Stomach (tissue), 9 donors: ENCODE results near the gene KIF5A. TPM values are rescaled to one million over a fixed set of nuclear protein-coding genes. Genes with fewer than 3 reads are reported as not detected.

Experiments
- DNase-seq, 2 donors: peaks; one replicate each; pipeline versions ENCODE4 v3.0.0 to v3.0.0-alpha.2; 2013 to 2019
- H3K27ac ChIP-seq, 5 donors: fragments of 200-600 bp in 4 of 5; sonication (generic) in 4 of 5; one replicate each; pipeline ENCODE4 v1.5.1; 2013 to 2019; ENCODE audit warnings: mild to moderate bottlenecking in 1 of 5, moderate library complexity in 1 of 5
- H3K27me3 ChIP-seq, 3 donors: fragments of 200-600 bp; sonication (generic); one replicate each; pipeline ENCODE4 v1.5.1; 2017 to 2019; ENCODE audit warnings: mixed run types in 1 of 3
- H3K36me3 ChIP-seq, 4 donors: fragments of 200-600 bp; sonication (generic); 1 replicate in 3 of 4; 2 replicates in 1 of 4; pipeline ENCODE4 v1.5.1; 2016 to 2019
- H3K4me1 ChIP-seq, 4 donors: fragments of 200-600 bp; sonication (generic); one replicate each; pipeline ENCODE4 v1.5.1; 2016 to 2019
- H3K4me3 ChIP-seq, 4 donors: fragments of 200-600 bp; sonication (generic) in 3 of 4; one replicate each; pipeline ENCODE4 v1.5.1; 2016 to 2019; ENCODE audit warnings: mild to moderate bottlenecking in 1 of 4
- H3K9me3 ChIP-seq, 4 donors: fragments of 200-600 bp; sonication (generic); one replicate each; pipeline ENCODE4 v1.5.1; 2016 to 2019
- EP300 ChIP-seq: sonication (generic); formaldehyde crosslinking; IDR thresholded peaks from one replicate; pipeline ENCODE4 v1.6.1; 2017; ENCODE audit warnings: antibody characterized with exemption
- POLR2A ChIP-seq, 4 donors: fragments of 450-650 bp; IDR thresholded peaks; one replicate each; pipeline ENCODE4 v1.6.1; 2016; ENCODE audit warnings: antibody characterized with exemption in 4 of 4, control low read depth in 2 of 4, mild to moderate bottlenecking in 1 of 4, moderate library complexity in 1 of 4
- POLR2AphosphoS5 ChIP-seq, 3 donors: sonication (generic); formaldehyde crosslinking; IDR thresholded peaks; one replicate each; pipeline ENCODE4 v1.6.1; 2016; ENCODE audit warnings: antibody characterized with exemption in 3 of 3
- WGBS, 5 donors: extraction: QIAGEN DNeasy Blood & Tissue Kit in 3 of 5; methylation state at CpG; one replicate each; pipeline versions ENCODE4 v1.1.5 to v1.1.7; 2013 to 2018; 5-methylcytosine and 5-hydroxymethylcytosine counted together
- intact Hi-C: fragments of 100-400 bp; cut with DNase I; formaldehyde crosslinking; loops from one replicate; pipeline ENCODE4 v1.15.1; 2023; ENCODE audit warnings: low total_unique reads
- polyA plus RNA-seq, 3 donors: library from polyadenylated mRNA; stranded (reverse); fragments of 200-250 nt; gene quantifications; one replicate each; pipeline ENCODE4 v1.2.3, GENCODE V29; 2013
- total RNA-seq, 5 donors: library from RNA; depleted of rRNA; stranded (reverse); fragments of >200 nt; gene quantifications; one replicate each; pipeline versions ENCODE4 v1.1.0 to v1.2.3, GENCODE V29; 2014 to 2016
- TF ChIP-seq, protein P1 (sequence below), 7 experiments: fragments of 450-650 bp in 4 of 7; fragments of 200-600 bp in 3 of 7; sonication (generic) in 3 of 7; IDR thresholded peaks; one replicate each; pipeline ENCODE4 v1.5.1; 2016 to 2019; ENCODE audit warnings: antibody characterized with exemption in 7 of 7, control low read depth in 2 of 7, mild to moderate bottlenecking in 1 of 7
- donor health status: healthy with polysubstance abuse.
- donor health status: Bipolar disorder and iron deficiency.
- donor health status: healthy.

The KIF5A gene
- total and polyA plus RNA-seq, 8 donors, result 0.19 to 2.3 (median 1.3) TPM; not detected in 1

DNA sequence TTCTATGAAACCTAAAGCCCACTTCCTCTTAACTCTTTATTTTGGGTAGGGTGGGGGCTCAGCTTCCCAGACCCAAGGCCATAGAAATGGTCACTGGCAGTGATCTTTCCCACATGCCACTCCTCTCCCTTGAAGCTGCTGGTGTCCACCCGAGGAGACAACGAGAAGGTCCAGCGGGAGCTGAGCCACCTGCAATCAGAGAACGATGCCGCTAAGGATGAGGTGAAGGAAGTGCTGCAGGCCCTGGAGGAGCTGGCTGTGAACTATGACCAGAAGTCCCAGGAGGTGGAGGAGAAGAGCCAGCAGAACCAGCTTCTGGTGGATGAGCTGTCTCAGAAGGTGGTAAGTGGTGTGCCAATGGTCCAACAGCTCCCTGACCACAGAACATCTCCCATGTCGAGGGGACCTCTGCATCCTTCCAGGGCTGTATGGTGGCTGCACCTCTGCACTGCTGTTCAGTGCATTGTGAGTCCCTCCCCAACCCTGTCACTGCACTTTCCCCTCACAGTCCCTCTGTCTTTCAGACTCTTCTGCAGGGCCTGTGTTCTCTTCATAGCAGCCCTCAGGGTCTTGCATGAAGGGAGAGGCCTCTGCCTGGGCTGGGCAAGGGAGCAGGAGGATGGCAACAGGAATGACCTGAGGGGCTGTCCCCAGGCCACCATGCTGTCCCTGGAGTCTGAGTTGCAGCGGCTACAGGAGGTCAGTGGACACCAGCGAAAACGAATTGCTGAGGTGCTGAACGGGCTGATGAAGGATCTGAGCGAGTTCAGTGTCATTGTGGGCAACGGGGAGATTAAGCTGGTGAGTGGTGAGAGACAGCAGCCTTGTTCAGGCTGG lies 22.3 kb downstream of the KIF5A start:
- no peak for DNase-seq
- intact Hi-C loops, result no loop called here
- 88 to 93% (median 89%) methylated on average over 12 of the region's 12 CpGs for WGBS, 5 donors

DNA sequence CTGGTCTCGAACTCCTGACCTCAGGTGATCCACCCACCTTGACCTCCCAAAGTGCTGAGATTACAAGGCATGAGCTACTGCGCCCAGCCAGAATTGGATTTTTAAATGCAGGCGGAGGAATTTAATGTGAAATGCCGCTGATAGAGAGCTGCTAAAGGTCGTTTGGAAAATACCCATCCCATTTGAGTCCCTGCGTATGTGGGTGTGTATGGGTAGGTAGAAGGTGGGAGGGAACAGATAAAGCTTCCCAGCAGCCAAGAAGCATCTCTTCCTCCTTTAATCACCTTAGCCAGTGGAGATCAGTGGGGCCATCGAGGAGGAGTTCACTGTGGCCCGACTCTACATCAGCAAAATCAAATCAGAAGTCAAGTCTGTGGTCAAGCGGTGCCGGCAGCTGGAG lies 25.0 kb downstream of the KIF5A start:
- intact Hi-C loops, result no loop called here
- no peak for DNase-seq
- no peaks in the 10 kb centered on the region for H3K4me1 ChIP-seq
- H3K27ac ChIP-seq, result no peak overlapping the region
- 81 to 91% (median 88%) methylated on average over 10 of the region's 10 CpGs for WGBS, 5 donors
- peaks cover 0 to 17% (median 14%) of the 10 kb centered on the region in 4 donors for H3K36me3 ChIP-seq
- no peaks in the 10 kb centered on the region for H3K9me3 ChIP-seq
- TF ChIP-seq POLR2A (IDR thresholded peaks at IDR 0.05) (no peak), EP300 (no peak), POLR2AphosphoS5 (IDR thresholded peaks at IDR 0.05) (no peak)
- TF ChIP-seq, protein P1, sequence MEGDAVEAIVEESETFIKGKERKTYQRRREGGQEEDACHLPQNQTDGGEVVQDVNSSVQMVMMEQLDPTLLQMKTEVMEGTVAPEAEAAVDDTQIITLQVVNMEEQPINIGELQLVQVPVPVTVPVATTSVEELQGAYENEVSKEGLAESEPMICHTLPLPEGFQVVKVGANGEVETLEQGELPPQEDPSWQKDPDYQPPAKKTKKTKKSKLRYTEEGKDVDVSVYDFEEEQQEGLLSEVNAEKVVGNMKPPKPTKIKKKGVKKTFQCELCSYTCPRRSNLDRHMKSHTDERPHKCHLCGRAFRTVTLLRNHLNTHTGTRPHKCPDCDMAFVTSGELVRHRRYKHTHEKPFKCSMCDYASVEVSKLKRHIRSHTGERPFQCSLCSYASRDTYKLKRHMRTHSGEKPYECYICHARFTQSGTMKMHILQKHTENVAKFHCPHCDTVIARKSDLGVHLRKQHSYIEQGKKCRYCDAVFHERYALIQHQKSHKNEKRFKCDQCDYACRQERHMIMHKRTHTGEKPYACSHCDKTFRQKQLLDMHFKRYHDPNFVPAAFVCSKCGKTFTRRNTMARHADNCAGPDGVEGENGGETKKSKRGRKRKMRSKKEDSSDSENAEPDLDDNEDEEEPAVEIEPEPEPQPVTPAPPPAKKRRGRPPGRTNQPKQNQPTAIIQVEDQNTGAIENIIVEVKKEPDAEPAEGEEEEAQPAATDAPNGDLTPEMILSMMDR (IDR thresholded peaks at IDR 0.05), result no peak
- H3K27me3 ChIP-seq, result no peaks in the 10 kb centered on the region
- H3K4me3 ChIP-seq, result no peak overlapping the region

More for the DNA sequence above, 22.3 kb downstream of the KIF5A start:
- no peaks in the 10 kb centered on the region for H3K9me3 ChIP-seq
- H3K4me3 ChIP-seq, result no peak overlapping the region
- TF ChIP-seq POLR2AphosphoS5 (IDR thresholded peaks at IDR 0.05), result no peak
- no peak for TF ChIP-seq EP300
- TF ChIP-seq POLR2A (IDR thresholded peaks at IDR 0.05), result no peak
- TF ChIP-seq, protein P1 (IDR thresholded peaks at IDR 0.05), result no peak
- H3K27ac ChIP-seq, result no peak overlapping the region
- H3K27me3 ChIP-seq, result peaks cover 0 to 7% (median 0%) of the 10 kb centered on the region in 3 donors
- H3K4me1 ChIP-seq, result no peaks in the 10 kb centered on the region
- H3K36me3 ChIP-seq, result peaks cover 0 to 17% (median 13%) of the 10 kb centered on the region in 4 donors

DNA sequence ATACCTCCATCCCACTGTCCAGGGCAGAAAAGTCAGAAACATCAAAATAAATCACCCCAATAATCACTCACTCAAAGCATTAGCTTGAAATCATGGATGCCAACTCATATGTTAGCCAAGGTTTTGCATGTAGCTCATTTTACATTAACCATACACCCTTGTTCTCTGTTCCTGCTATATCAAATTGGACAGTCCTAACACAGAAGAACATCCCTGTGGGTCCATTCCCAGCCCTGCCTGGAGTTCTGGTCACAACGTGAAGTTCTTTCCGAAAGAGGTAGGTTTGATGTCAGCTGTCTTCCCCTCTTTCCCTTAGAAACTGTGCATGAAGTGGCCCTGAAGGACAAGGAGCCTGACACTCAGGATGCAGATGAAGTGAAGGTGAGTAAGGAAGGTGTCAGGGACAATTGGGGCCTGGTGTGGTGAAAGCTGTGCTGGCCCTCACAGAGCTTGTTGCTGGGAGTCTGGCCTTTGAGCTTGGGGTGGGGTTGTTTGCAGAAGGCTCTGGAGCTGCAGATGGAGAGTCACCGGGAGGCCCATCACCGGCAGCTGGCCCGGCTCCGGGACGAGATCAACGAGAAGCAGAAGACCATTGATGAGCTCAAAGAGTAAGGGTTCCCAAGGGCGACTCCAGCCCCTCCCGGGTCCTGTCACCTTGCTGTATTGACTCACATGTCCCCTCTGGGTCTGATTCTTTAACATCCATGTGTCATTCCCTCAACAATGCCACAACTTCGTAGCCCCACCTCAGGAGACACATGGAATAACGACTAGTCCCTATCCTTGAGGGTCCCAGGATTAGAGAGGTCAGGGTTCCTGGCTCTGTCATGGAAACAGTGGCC lies 26.1 kb downstream of the KIF5A start:
- WGBS, 5 donors, result 73 to 75% (median 73%) methylated on average over 12 of the region's 12 CpGs
- DNase-seq, result no peak
- H3K27me3 ChIP-seq, result no peaks in the 10 kb centered on the region
- no peak overlapping the region for H3K27ac ChIP-seq
- peaks cover 0 to 17% (median 11%) of the 10 kb centered on the region in 4 donors for H3K36me3 ChIP-seq
- no peaks in the 10 kb centered on the region for H3K9me3 ChIP-seq
- intact Hi-C loops, result no loop called here
- no peak overlapping the region for H3K4me3 ChIP-seq
- TF ChIP-seq, protein P1 (IDR thresholded peaks at IDR 0.05), result no peak
- no peak for TF ChIP-seq POLR2AphosphoS5 (IDR thresholded peaks at IDR 0.05)
- TF ChIP-seq EP300, result no peak
- no peak for TF ChIP-seq POLR2A (IDR thresholded peaks at IDR 0.05)
- no peaks in the 10 kb centered on the region for H3K4me1 ChIP-seq

DNA sequence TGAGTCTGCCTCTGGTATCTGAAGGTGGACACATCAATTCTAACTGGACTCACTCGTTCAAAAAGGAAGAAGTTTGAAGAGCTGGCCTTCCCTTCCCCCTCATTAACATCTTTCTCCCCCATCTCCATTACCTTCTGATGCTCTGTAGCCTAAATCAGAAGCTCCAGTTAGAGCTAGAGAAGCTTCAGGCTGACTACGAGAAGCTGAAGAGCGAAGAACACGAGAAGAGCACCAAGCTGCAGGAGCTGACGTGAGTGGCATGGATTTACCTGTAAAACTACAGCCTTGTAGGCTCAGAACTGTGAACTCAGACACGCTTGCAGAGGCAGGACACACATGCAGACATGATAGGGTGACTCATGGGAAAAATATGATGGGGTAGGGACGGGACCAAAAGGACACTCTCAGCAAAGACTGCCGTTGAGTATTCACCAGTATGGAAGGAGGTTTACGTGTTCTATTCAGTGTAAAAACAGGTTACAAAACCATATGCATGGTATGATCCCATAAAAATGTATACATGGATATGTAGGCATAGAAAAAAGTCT lies 26.8 kb downstream of the KIF5A start:
- no peaks in the 10 kb centered on the region for H3K9me3 ChIP-seq
- intact Hi-C loops, result no loop called here

More for the DNA sequence above, 26.8 kb downstream of the KIF5A start:
- DNase-seq, result no peak
- H3K27ac ChIP-seq, result no peak overlapping the region
- H3K27me3 ChIP-seq, result no peaks in the 10 kb centered on the region
- no peaks in the 10 kb centered on the region for H3K4me1 ChIP-seq
- TF ChIP-seq POLR2AphosphoS5 (IDR thresholded peaks at IDR 0.05), result no peak
- TF ChIP-seq EP300, result no peak
- TF ChIP-seq POLR2A (IDR thresholded peaks at IDR 0.05), result no peak
- TF ChIP-seq, protein P1 (IDR thresholded peaks at IDR 0.05), result no peak
- peaks cover 0 to 22% (median 11%) of the 10 kb centered on the region in 4 donors for H3K36me3 ChIP-seq
- WGBS, 5 donors, result 72 to 84% (median 80%) methylated on average over 9 of the region's 9 CpGs
- H3K4me3 ChIP-seq, result no peak overlapping the region
